Mesendoderm (in vitro differentiated cells): ENCODE results near the gene DNAJC22.
"Not testable (repeated sequence)": the region's sequence is repeated elsewhere in the genome, so short reads cannot be mapped to it uniquely, and the experiment has no call there.

Experiments used
- DNase-seq: peaks from one replicate; pipeline ENCODE4 v3.0.0; 2013
- H2AK5ac ChIP-seq: 2 replicates; pipeline ENCODE4 v1.6.1; 2013; ENCODE audit warnings: low read length, inconsistent platforms
- H2BK120ac ChIP-seq: 2 replicates; pipeline ENCODE4 v1.6.1; 2013; ENCODE audit warnings: low read depth, mild to moderate bottlenecking, low read length, moderate library complexity, mixed read lengths
- H2BK15ac ChIP-seq: replicated peaks from 2 replicates; pipeline ENCODE4 v1.6.1; 2013; ENCODE audit warnings: low read depth, mild to moderate bottlenecking, moderate library complexity
- H2BK5ac ChIP-seq: 2 replicates; pipeline ENCODE4 v1.6.1; 2013; ENCODE audit warnings: low read length, inconsistent platforms
- H3K18ac ChIP-seq: 2 replicates; pipeline ENCODE4 v1.6.1; 2013; ENCODE audit warnings: mild to moderate bottlenecking, low read length, mixed read lengths
- H3K23ac ChIP-seq: one replicate; pipeline ENCODE4 v1.6.1; 2013; ENCODE audit warnings: low read length
- H3K27ac ChIP-seq: 2 replicates; pipeline ENCODE4 v1.5.1; 2013; ENCODE audit warnings: low read depth, mild to moderate bottlenecking, inconsistent platforms, low read length, moderate library complexity
- H3K27me3 ChIP-seq: 2 replicates; pipeline ENCODE4 v1.6.1; 2013; ENCODE audit warnings: low read length, control low read depth, mild to moderate bottlenecking, inconsistent platforms; ENCODE audit not compliant: insufficient read depth, poor library complexity
- H3K36me3 ChIP-seq: 2 replicates; pipeline ENCODE4 v1.6.1; 2013; ENCODE audit warnings: low read length, inconsistent platforms; ENCODE audit not compliant: control insufficient read depth, insufficient read depth
- H3K4ac ChIP-seq: one replicate; pipeline ENCODE4 v1.6.1; 2013; ENCODE audit warnings: low read depth, mild to moderate bottlenecking, low read length, moderate library complexity
- H3K4me1 ChIP-seq: 2 replicates; pipeline ENCODE4 v1.6.1; 2013; ENCODE audit warnings: low read depth, low read length, inconsistent platforms; ENCODE audit not compliant: control insufficient read depth
- H3K4me2 ChIP-seq: 2 replicates; pipeline ENCODE4 v1.6.1; 2013; ENCODE audit warnings: low read length
- H3K4me3 ChIP-seq: 2 replicates; pipeline ENCODE4 v1.5.1; 2013; ENCODE audit warnings: mild to moderate bottlenecking, low read length
- H3K56ac ChIP-seq: one replicate; pipeline ENCODE4 v1.6.1; 2013; ENCODE audit warnings: low read length
- H3K79me1 ChIP-seq: 2 replicates; pipeline ENCODE4 v1.6.1; 2013; ENCODE audit warnings: low read length, inconsistent platforms
- H3K79me2 ChIP-seq: 2 replicates; pipeline ENCODE4 v1.6.1; 2013; ENCODE audit warnings: mild to moderate bottlenecking, low read length; ENCODE audit not compliant: control insufficient read depth, insufficient read depth
- H3K9ac ChIP-seq: 2 replicates; pipeline ENCODE4 v1.6.1; 2013; ENCODE audit warnings: low read length, inconsistent platforms
- H4K5ac ChIP-seq: one replicate; pipeline ENCODE4 v1.6.1; 2013; ENCODE audit warnings: low read length
- H4K8ac ChIP-seq: one replicate; pipeline ENCODE4 v1.6.1; 2013; ENCODE audit warnings: low read depth, mild to moderate bottlenecking, control low read depth, low read length, moderate library complexity
- whole genome bisulfite sequencing: extraction: QIAGEN DNeasy Blood & Tissue Kit; methylation state at CpG from one replicate; pipeline ENCODE4 v1.1.7; 2013; ENCODE audit warnings: low lambda C conversion rate, missing lambda C conversion rate; ENCODE audit not compliant: insufficient coverage; ENCODE audit errors: extremely low coverage; 5-methylcytosine and 5-hydroxymethylcytosine counted together

The DNAJC22 gene

DNA sequence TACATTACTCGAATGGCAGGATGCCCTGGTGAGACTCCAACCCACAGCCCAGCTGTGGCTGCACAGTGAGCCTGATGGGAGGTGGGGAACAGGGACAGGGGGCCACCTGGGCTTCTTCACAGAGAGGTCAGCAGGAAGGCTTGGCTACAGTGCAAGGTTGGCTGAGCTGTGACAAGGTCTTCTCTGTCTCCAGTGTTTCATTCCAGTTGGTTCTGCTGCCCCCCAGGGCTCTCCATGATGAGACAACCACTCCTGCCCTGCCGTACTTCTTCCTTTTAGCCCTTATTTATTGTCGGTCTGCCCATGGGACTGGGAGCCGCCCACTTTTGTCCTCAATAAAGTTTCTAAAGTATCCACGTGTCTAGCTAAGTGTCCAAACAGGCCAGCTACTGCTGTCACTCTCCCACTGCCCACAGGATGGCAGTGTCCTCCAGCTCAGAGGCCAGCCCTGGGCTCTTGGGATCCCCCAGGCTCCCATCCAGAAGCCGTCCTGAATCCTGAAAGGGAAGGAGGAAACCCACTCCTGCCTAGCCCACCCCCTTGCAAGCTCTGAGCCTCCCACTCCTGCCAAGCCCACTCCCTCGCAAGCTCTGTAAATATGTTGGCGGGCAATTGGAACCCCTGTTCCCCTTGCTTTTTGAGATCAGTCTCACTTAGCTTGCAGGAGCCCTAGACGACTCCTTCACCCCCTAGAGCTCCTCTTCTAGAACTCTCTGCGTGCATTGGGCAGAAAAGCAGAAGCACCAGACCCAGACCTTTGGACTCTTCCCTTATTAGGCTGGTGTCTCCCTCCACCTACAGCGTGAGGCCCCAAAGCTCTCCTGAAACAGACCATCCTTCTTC is 15.1 kb upstream of the DNAJC22 start:
- Histone ChIP-seq H3K27ac (no peak overlapping the region), H3K4ac (no peak overlapping the region), H3K79me1 (no peaks in the 10 kb centered on the region), H3K18ac (no peak overlapping the region), H2BK5ac (no peak overlapping the region), H3K27me3 (peaks cover 20% of the 10 kb centered on the region), H3K56ac (no peak overlapping the region), H4K8ac (no peak overlapping the region), H3K4me3 (no peak overlapping the region), H3K4me2 (no peak overlapping the region), H3K9ac (no peak overlapping the region), H4K5ac (no peak overlapping the region), H2BK15ac (no peak overlapping the region), H3K23ac (no peak overlapping the region), H2BK120ac (no peak overlapping the region), H3K4me1 (no peaks in the 10 kb centered on the region), H2AK5ac (no peak overlapping the region), H3K79me2 (no peaks in the 10 kb centered on the region), H3K36me3 (peaks cover 16% of the 10 kb centered on the region)
- no CpG with 5 or more reads among the region's 11 CpGs for WGBS
- DNase-seq: peak; percentile 80

DNA sequence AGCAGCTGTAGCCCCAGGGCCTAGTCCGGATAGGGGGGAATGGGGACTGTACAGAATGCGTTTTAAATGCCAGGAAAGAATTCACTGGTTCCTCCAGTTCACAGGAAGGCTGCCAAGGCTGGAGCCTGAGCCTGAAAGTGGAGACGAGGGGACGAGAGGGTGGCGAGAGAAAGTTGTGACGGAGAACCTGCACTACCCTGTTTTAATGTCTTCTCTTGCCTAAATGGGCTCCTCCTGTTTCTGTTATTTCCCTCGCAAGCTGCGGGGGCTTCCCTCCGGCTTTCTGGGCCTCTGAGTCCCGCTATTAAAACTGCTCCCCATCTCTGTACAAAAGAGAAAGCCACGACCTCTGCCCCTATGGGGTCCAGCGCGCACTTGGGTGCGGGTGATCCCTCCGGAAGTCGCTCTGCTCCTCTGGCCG is 14.2 kb upstream of the DNAJC22 start:
- Histone ChIP-seq H3K9ac (no peak overlapping the region), H3K79me1 (no peaks in the 10 kb centered on the region), H3K4ac (no peak overlapping the region), H2BK15ac (no peak overlapping the region), H2BK120ac (no peak overlapping the region), H3K4me1 (no peaks in the 10 kb centered on the region), H3K79me2 (no peaks in the 10 kb centered on the region), H2BK5ac (no peak overlapping the region), H3K27ac (no peak overlapping the region), H4K5ac (no peak overlapping the region), H3K36me3 (peaks cover 10% of the 10 kb centered on the region), H3K23ac (no peak overlapping the region), H3K56ac (no peak overlapping the region), H4K8ac (no peak overlapping the region), H3K4me2 (no peak overlapping the region), H3K18ac (no peak overlapping the region), H3K27me3 (peaks cover 26% of the 10 kb centered on the region), H3K4me3 (no peak overlapping the region), H2AK5ac (no peak overlapping the region)
- no peak for DNase-seq
- no CpG with 5 or more reads among the region's 17 CpGs for WGBS

DNA sequence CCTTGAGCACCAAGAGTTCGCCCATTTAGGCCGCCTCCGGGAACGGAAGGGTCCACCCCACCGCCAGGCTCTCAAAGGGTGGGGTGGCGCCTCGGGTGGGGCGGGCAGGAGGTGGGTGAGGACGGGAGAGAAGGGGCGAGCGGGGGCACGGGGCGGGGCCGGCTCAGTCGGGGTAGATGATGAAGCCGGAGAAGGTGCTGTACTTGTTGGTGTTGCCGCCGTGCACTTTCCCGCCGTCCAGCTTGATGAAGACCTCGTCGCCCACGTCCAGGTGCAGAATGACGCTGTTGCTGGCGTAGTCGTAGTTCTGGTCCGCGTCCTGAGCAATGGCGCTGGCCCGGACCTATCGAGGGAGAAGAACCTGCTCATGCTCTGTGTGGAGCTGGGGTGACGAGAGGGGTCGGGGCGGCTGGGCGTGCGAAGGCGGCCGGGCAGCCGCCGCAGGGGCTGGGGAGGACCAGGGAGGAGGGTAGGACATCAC is 13.8 kb upstream of the DNAJC22 start:
- H3K18ac ChIP-seq: no peak overlapping the region
- no peak overlapping the region for H2BK15ac ChIP-seq
- peaks cover 29% of the 10 kb centered on the region for H3K27me3 ChIP-seq
- no peak overlapping the region for H2BK5ac ChIP-seq
- no peak overlapping the region for H3K23ac ChIP-seq
- H3K4me3 ChIP-seq: no peak overlapping the region
- H3K79me1 ChIP-seq: no peaks in the 10 kb centered on the region
- no peak overlapping the region for H3K27ac ChIP-seq
- peaks cover 3% of the 10 kb centered on the region for H3K4me1 ChIP-seq
- peaks cover 8% of the 10 kb centered on the region for H3K36me3 ChIP-seq
- peak overlapping the region; percentile 57 for H3K56ac ChIP-seq
- H2AK5ac ChIP-seq: no peak overlapping the region
- no peak overlapping the region for H4K8ac ChIP-seq
- no peaks in the 10 kb centered on the region for H3K79me2 ChIP-seq
- H2BK120ac ChIP-seq: no peak overlapping the region
- WGBS: no CpG with 5 or more reads among the region's 40 CpGs
- H3K9ac ChIP-seq: no peak overlapping the region
- H3K4me2 ChIP-seq: no peak overlapping the region
- H4K5ac ChIP-seq: no peak overlapping the region
- no peak for DNase-seq
- no peak overlapping the region for H3K4ac ChIP-seq

DNA sequence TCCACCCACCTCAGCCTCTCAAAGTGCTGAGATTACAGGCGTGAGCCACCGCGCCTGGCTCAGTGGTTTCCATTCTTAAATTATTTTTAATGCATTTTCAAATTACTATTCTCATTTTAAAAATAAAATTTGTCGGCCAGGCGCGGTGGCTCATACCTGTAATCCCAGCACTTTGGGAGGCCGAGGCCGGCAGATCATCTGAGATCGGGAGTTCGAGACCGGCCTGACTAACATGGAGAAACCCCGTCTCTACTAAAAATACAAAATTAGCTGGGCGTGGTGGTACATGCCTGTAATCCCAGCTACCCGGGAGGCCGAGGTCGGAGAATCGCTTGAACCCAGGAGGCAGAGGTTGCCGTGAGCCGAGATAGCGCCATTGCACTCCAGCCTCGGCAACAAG is 12.9 kb upstream of the DNAJC22 start:
- not testable (repeated sequence) for H3K18ac ChIP-seq, H3K4ac ChIP-seq, H4K8ac ChIP-seq, H3K36me3 ChIP-seq, H2BK5ac ChIP-seq, H3K23ac ChIP-seq, H3K4me1 ChIP-seq, H3K79me1 ChIP-seq, H3K56ac ChIP-seq, H2BK15ac ChIP-seq, H3K79me2 ChIP-seq, H3K9ac ChIP-seq, H3K4me3 ChIP-seq, H4K5ac ChIP-seq, H3K4me2 ChIP-seq, DNase-seq, H2AK5ac ChIP-seq, H3K27ac ChIP-seq, H2BK120ac ChIP-seq
- H3K27me3 ChIP-seq: peaks cover 35% of the 10 kb centered on the region
- WGBS: no CpG with 5 or more reads among the region's 21 CpGs

DNA sequence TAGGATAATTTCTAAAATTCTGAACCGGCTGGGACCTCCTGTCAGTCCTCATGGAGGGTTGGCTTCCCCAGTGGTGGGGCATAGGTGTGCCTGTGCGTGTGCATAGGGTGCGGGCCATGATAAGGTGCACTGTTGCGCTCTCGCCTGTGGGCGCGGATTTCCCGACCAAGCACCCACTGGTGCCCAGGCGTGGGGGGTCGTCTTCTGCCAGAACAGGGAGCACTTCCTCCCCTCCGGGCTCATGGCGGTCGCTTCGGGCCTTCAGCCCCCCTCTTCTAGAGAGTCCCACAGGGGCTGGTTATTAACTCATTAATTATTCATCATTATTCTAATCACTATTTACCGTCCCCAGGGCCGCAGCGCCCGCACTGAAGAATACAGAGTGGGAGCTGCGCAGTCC is 12.5 kb upstream of the DNAJC22 start:
- no peak overlapping the region for H3K18ac ChIP-seq
- H3K4me2 ChIP-seq: no peak overlapping the region
- no peak overlapping the region for H2BK5ac ChIP-seq
- no peak overlapping the region for H3K4me3 ChIP-seq
- H3K4me1 ChIP-seq: peaks cover 6% of the 10 kb centered on the region
- no CpG with 5 or more reads among the region's 19 CpGs for WGBS
- H3K79me1 ChIP-seq: no peaks in the 10 kb centered on the region
- no peak overlapping the region for H3K56ac ChIP-seq
- DNase-seq: no peak
- H3K27ac ChIP-seq: no peak overlapping the region
- H3K23ac ChIP-seq: no peak overlapping the region
- H3K4ac ChIP-seq: no peak overlapping the region
- no peak overlapping the region for H4K5ac ChIP-seq
- no peak overlapping the region for H2AK5ac ChIP-seq
- no peak overlapping the region for H4K8ac ChIP-seq
- peaks cover 35% of the 10 kb centered on the region for H3K27me3 ChIP-seq
- no peak overlapping the region for H2BK15ac ChIP-seq
- no peak overlapping the region for H3K9ac ChIP-seq
- no peaks in the 10 kb centered on the region for H3K79me2 ChIP-seq
- H2BK120ac ChIP-seq: no peak overlapping the region
- peaks cover 3% of the 10 kb centered on the region for H3K36me3 ChIP-seq
